CD4-positive, alpha-beta T cell treated with Interleukin-2 at 100 ng/mL for 4 hours (primary cell): ENCODE measurements around the gene FLYWCH2.
"Not testable (repeated sequence)": the region's sequence is repeated elsewhere in the genome, so short reads cannot be mapped to it uniquely, and the experiment has no call there.

Experiments used
- DNase-seq: peaks from one replicate; pipeline ENCODE4 v3.0.0-alpha.2; 2020; ENCODE audit warnings: low spot score

The FLYWCH2 gene

GRCh38 chr16:2938206-2938605 is 55.2 kb downstream of the FLYWCH2 start:
- DNase-seq, result no peak

DNA sequence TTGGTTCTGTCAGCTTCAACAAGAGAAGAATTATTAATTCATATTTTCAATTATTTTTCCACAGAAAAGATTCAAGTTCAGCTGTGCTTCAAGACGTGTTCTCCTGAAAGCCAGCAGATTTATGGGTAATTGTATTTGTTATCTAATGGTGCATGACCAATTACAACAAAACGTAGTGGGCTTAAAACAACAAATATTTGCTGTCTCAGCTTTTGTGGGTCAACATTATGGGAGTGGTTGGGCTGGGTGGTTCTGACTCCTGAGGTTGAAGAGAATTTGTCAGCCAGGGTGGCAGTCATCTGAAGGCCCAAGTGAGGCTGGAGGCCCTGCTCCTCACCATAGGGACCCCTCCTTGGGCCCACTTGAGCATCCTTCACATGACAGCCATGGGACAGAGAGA is 57.0 kb downstream of the FLYWCH2 start:
- no peak for DNase-seq

- DNase-seq, result no peak
Observed at GRCh38 chr16:2942045-2942444, 59.0 kb downstream of the FLYWCH2 start.

DNA sequence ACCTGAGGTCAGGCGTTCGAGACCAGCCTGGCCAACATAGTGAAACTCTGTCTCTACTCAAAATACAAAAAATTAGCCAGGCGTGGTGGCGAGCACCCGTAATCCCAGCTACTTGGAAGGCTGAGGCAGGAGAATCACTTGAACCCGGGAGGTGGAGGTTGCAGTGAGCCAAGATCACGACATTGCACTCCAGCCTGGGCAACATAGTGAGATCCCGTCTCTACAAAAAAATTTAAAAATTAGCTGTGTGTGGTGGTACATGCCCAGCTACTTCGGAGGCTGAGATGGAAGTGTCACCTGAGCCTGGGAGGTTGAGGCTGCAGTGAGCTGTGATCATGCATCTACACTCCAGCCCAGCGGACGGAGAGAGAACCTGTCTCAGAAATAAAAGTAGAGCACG is 60.7 kb downstream of the FLYWCH2 start:
- DNase-seq, result not testable (repeated sequence)

DNA sequence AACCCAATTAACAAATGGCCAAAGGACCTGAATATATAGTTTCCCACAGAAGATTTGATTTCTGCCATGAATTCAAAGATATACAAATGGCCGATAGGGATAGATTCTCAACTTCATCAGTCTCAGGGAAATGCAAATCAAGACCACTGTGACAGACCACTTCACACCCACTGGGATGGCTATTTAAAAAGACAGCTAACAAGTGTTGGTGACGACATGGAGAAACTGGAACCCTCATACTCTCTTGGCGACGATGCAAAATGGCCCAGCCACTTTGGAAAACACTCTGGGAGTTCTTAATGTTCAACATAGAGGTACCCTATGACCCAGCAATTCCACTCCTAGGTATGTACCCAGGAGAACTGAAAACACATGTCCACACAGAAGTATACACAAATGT is 63.6 kb downstream of the FLYWCH2 start:
- DNase-seq, result no peak
